Mesendoderm (in vitro differentiated cells): ENCODE data around the gene ROR1.

Source experiments
- DNase-seq: peaks from one replicate; pipeline ENCODE4 v3.0.0; 2013
- H2AK5ac ChIP-seq: 2 replicates; pipeline ENCODE4 v1.6.1; 2013; ENCODE audit warnings: low read length, inconsistent platforms
- H2BK120ac ChIP-seq: 2 replicates; pipeline ENCODE4 v1.6.1; 2013; ENCODE audit warnings: low read depth, mild to moderate bottlenecking, low read length, moderate library complexity, mixed read lengths
- H2BK15ac ChIP-seq: replicated peaks from 2 replicates; pipeline ENCODE4 v1.6.1; 2013; ENCODE audit warnings: low read depth, mild to moderate bottlenecking, moderate library complexity
- H2BK5ac ChIP-seq: 2 replicates; pipeline ENCODE4 v1.6.1; 2013; ENCODE audit warnings: low read length, inconsistent platforms
- H3K18ac ChIP-seq: 2 replicates; pipeline ENCODE4 v1.6.1; 2013; ENCODE audit warnings: mild to moderate bottlenecking, low read length, mixed read lengths
- H3K23ac ChIP-seq: one replicate; pipeline ENCODE4 v1.6.1; 2013; ENCODE audit warnings: low read length
- H3K27ac ChIP-seq: 2 replicates; pipeline ENCODE4 v1.5.1; 2013; ENCODE audit warnings: low read depth, mild to moderate bottlenecking, inconsistent platforms, low read length, moderate library complexity
- H3K27me3 ChIP-seq: 2 replicates; pipeline ENCODE4 v1.6.1; 2013; ENCODE audit warnings: low read length, control low read depth, mild to moderate bottlenecking, inconsistent platforms; ENCODE audit not compliant: insufficient read depth, poor library complexity
- H3K36me3 ChIP-seq: 2 replicates; pipeline ENCODE4 v1.6.1; 2013; ENCODE audit warnings: low read length, inconsistent platforms; ENCODE audit not compliant: control insufficient read depth, insufficient read depth
- H3K4ac ChIP-seq: one replicate; pipeline ENCODE4 v1.6.1; 2013; ENCODE audit warnings: low read depth, mild to moderate bottlenecking, low read length, moderate library complexity
- H3K4me1 ChIP-seq: 2 replicates; pipeline ENCODE4 v1.6.1; 2013; ENCODE audit warnings: low read depth, low read length, inconsistent platforms; ENCODE audit not compliant: control insufficient read depth
- H3K4me2 ChIP-seq: 2 replicates; pipeline ENCODE4 v1.6.1; 2013; ENCODE audit warnings: low read length
- H3K4me3 ChIP-seq: 2 replicates; pipeline ENCODE4 v1.5.1; 2013; ENCODE audit warnings: mild to moderate bottlenecking, low read length
- H3K56ac ChIP-seq: one replicate; pipeline ENCODE4 v1.6.1; 2013; ENCODE audit warnings: low read length
- H3K79me1 ChIP-seq: 2 replicates; pipeline ENCODE4 v1.6.1; 2013; ENCODE audit warnings: low read length, inconsistent platforms
- H3K79me2 ChIP-seq: 2 replicates; pipeline ENCODE4 v1.6.1; 2013; ENCODE audit warnings: mild to moderate bottlenecking, low read length; ENCODE audit not compliant: control insufficient read depth, insufficient read depth
- H3K9ac ChIP-seq: 2 replicates; pipeline ENCODE4 v1.6.1; 2013; ENCODE audit warnings: low read length, inconsistent platforms
- H4K5ac ChIP-seq: one replicate; pipeline ENCODE4 v1.6.1; 2013; ENCODE audit warnings: low read length
- H4K8ac ChIP-seq: one replicate; pipeline ENCODE4 v1.6.1; 2013; ENCODE audit warnings: low read depth, mild to moderate bottlenecking, control low read depth, low read length, moderate library complexity
- WGBS: extraction: QIAGEN DNeasy Blood & Tissue Kit; methylation state at CpG from one replicate; pipeline ENCODE4 v1.1.7; 2013; ENCODE audit warnings: low lambda C conversion rate, missing lambda C conversion rate; ENCODE audit not compliant: insufficient coverage; ENCODE audit errors: extremely low coverage; 5-methylcytosine and 5-hydroxymethylcytosine counted together

ROR1 gene

DNA sequence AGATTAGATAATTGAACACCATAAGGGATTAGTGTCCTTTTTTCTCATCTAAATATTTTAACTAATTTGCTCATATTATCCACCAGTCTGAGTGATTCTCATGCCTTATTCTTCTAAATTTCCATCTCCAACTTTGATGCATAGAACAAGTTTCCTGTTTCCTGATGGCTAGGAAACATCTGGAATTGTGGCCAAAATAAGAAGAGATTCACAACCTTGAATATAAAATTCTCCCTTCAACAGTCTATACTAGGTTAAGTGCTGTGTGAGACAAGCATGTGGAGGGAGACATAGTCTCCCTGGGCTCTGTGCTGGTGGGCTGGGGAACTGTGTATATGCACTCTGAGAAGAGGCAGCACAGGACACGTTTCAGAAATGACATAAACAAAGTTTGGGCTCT lies 21.6 kb upstream of the ROR1 start:
- H3K79me1 ChIP-seq, result no peaks in the 10 kb centered on the region
- H3K4ac ChIP-seq, result no peak overlapping the region
- no peak overlapping the region for H3K4me3 ChIP-seq
- no peak overlapping the region for H4K8ac ChIP-seq
- H3K4me1 ChIP-seq, result peaks cover 1% of the 10 kb centered on the region
- H2BK120ac ChIP-seq, result no peak overlapping the region
- no peak overlapping the region for H4K5ac ChIP-seq
- H2AK5ac ChIP-seq, result no peak overlapping the region
- no peak overlapping the region for H3K23ac ChIP-seq
- DNase-seq, result no peak
- no peaks in the 10 kb centered on the region for H3K79me2 ChIP-seq
- no peak overlapping the region for H2BK15ac ChIP-seq
- no peaks in the 10 kb centered on the region for H3K27me3 ChIP-seq
- H3K9ac ChIP-seq, result no peak overlapping the region
- H3K27ac ChIP-seq, result no peak overlapping the region
- no peak overlapping the region for H2BK5ac ChIP-seq
- no peaks in the 10 kb centered on the region for H3K36me3 ChIP-seq
- no peak overlapping the region for H3K18ac ChIP-seq
- WGBS, result no CpG with 5 or more reads among the region's 1 CpG
- no peak overlapping the region for H3K4me2 ChIP-seq
- no peak overlapping the region for H3K56ac ChIP-seq

DNA sequence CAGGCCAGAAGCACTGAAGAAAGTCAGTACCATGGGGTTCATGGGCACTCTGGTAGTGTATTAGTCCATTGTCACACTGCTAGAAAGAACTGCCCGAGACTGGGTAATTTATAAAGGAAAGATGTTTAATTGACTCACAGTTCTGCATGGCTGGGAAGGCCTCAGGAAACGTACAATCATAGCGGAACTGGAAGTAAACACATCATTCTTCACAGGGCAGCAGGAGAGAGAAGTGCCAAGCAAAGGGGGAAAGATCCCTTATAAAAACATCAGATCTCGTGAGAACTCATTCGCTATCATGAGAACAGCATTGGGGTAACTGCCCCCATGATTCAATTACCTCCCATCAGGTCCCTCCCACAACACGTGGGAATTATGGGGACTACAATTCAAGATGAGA lies 20.2 kb upstream of the ROR1 start:
- Histone ChIP-seq H3K18ac (no peak overlapping the region), H4K5ac (no peak overlapping the region), H3K79me2 (no peaks in the 10 kb centered on the region), H3K79me1 (no peaks in the 10 kb centered on the region), H3K4ac (no peak overlapping the region), H2BK15ac (no peak overlapping the region), H3K27me3 (no peaks in the 10 kb centered on the region), H3K27ac (no peak overlapping the region), H3K4me2 (no peak overlapping the region), H2AK5ac (no peak overlapping the region), H3K4me3 (no peak overlapping the region), H2BK120ac (no peak overlapping the region), H3K56ac (no peak overlapping the region), H3K9ac (no peak overlapping the region), H3K4me1 (no peaks in the 10 kb centered on the region), H3K23ac (no peak overlapping the region), H4K8ac (no peak overlapping the region), H3K36me3 (no peaks in the 10 kb centered on the region), H2BK5ac (no peak overlapping the region)
- WGBS, result no CpG with 5 or more reads among the region's 6 CpGs
- no peak for DNase-seq

GRCh38 chr1:63756839-63757238 lies 17.0 kb upstream of the ROR1 start:
- no peak overlapping the region for H3K4me3 ChIP-seq
- no peak overlapping the region for H3K56ac ChIP-seq
- no peak overlapping the region for H2AK5ac ChIP-seq
- DNase-seq, result no peak
- H3K79me2 ChIP-seq, result no peaks in the 10 kb centered on the region
- no peak overlapping the region for H2BK5ac ChIP-seq
- no peaks in the 10 kb centered on the region for H3K4me1 ChIP-seq
- H3K79me1 ChIP-seq, result no peaks in the 10 kb centered on the region
- no peaks in the 10 kb centered on the region for H3K36me3 ChIP-seq
- H3K23ac ChIP-seq, result no peak overlapping the region
- no peaks in the 10 kb centered on the region for H3K27me3 ChIP-seq
- no peak overlapping the region for H2BK15ac ChIP-seq
- no peak overlapping the region for H3K4me2 ChIP-seq
- H3K27ac ChIP-seq, result no peak overlapping the region
- no peak overlapping the region for H4K8ac ChIP-seq
- H3K4ac ChIP-seq, result no peak overlapping the region
- no peak overlapping the region for H3K18ac ChIP-seq
- no peak overlapping the region for H4K5ac ChIP-seq
- H2BK120ac ChIP-seq, result no peak overlapping the region
- H3K9ac ChIP-seq, result no peak overlapping the region

- Histone ChIP-seq H3K36me3 (no peaks in the 10 kb centered on the region), H2BK120ac (no peak overlapping the region), H3K23ac (no peak overlapping the region), H3K56ac (no peak overlapping the region), H3K27ac (no peak overlapping the region), H3K79me1 (no peaks in the 10 kb centered on the region), H3K79me2 (no peaks in the 10 kb centered on the region), H3K4me1 (no peaks in the 10 kb centered on the region), H3K18ac (no peak overlapping the region), H4K8ac (no peak overlapping the region), H2AK5ac (no peak overlapping the region), H3K9ac (no peak overlapping the region), H2BK5ac (no peak overlapping the region), H3K4me3 (no peak overlapping the region), H3K4me2 (no peak overlapping the region), H3K4ac (no peak overlapping the region), H2BK15ac (no peak overlapping the region), H4K5ac (no peak overlapping the region), H3K27me3 (no peaks in the 10 kb centered on the region)
- DNase-seq, result no peak
Measured at GRCh38 chr1:63757334-63757733, 16.5 kb upstream of the ROR1 start.

GRCh38 chr1:63758791-63759190 lies 15.0 kb upstream of the ROR1 start:
- H3K4me1 ChIP-seq, result no peaks in the 10 kb centered on the region
- no peak overlapping the region for H3K9ac ChIP-seq
- H3K27ac ChIP-seq, result no peak overlapping the region
- H3K4me2 ChIP-seq, result no peak overlapping the region
- no peaks in the 10 kb centered on the region for H3K27me3 ChIP-seq
- no peak overlapping the region for H2BK15ac ChIP-seq
- no peak overlapping the region for H4K5ac ChIP-seq
- H3K79me2 ChIP-seq, result no peaks in the 10 kb centered on the region
- no peak overlapping the region for H3K4me3 ChIP-seq
- no peak overlapping the region for H3K56ac ChIP-seq
- H2AK5ac ChIP-seq, result no peak overlapping the region
- no peak overlapping the region for H3K23ac ChIP-seq
- H2BK120ac ChIP-seq, result no peak overlapping the region
- H3K4ac ChIP-seq, result no peak overlapping the region
- no peak overlapping the region for H3K18ac ChIP-seq
- no peaks in the 10 kb centered on the region for H3K79me1 ChIP-seq
- WGBS, result no CpG with 5 or more reads among the region's 6 CpGs
- H4K8ac ChIP-seq, result no peak overlapping the region
- no peak for DNase-seq
- no peaks in the 10 kb centered on the region for H3K36me3 ChIP-seq
- H2BK5ac ChIP-seq, result no peak overlapping the region

- no peaks in the 10 kb centered on the region for H3K27me3 ChIP-seq
- no peak overlapping the region for H3K4ac ChIP-seq
- no peak overlapping the region for H3K23ac ChIP-seq
- H3K18ac ChIP-seq, result no peak overlapping the region
- no peak overlapping the region for H3K9ac ChIP-seq
- no peak overlapping the region for H2BK5ac ChIP-seq
- no peak overlapping the region for H4K5ac ChIP-seq
- no peaks in the 10 kb centered on the region for H3K79me2 ChIP-seq
- no peaks in the 10 kb centered on the region for H3K79me1 ChIP-seq
- H2BK15ac ChIP-seq, result no peak overlapping the region
- no peaks in the 10 kb centered on the region for H3K36me3 ChIP-seq
- H3K4me3 ChIP-seq, result no peak overlapping the region
- no peak overlapping the region for H3K56ac ChIP-seq
- H3K27ac ChIP-seq, result no peak overlapping the region
- H3K4me1 ChIP-seq, result no peaks in the 10 kb centered on the region
- no peak overlapping the region for H3K4me2 ChIP-seq
- H4K8ac ChIP-seq, result no peak overlapping the region
- no peak overlapping the region for H2BK120ac ChIP-seq
- no peak overlapping the region for H2AK5ac ChIP-seq
- DNase-seq, result no peak
Measured at GRCh38 chr1:63759778-63760177, 14.0 kb upstream of the ROR1 start.
